BLaER1 treated with 17β-estradiol and CSF1 and Interleukin-3, amounts not matched to agents 10 nM and 100 nM (cell line): ENCODE results near the gene C1orf116.

ENCODE experiments used
- H3K27ac ChIP-seq, 11 experiments: shearing (Covaris generic); formaldehyde crosslinking; 2 replicates each; pipeline ENCODE4 v1.8.1; 2022
- H3K27me3 ChIP-seq, 11 experiments: shearing (Covaris generic); formaldehyde crosslinking; 2 replicates each; pipeline ENCODE4 v1.8.1; 2022
- H3K36me3 ChIP-seq, 11 experiments: shearing (Covaris generic); formaldehyde crosslinking; 2 replicates each; pipeline ENCODE4 v1.8.1; 2022
- H3K4me1 ChIP-seq, 10 experiments: shearing (Covaris generic); formaldehyde crosslinking; 2 replicates each; pipeline ENCODE4 v1.8.1; 2022
- H3K4me2 ChIP-seq, 11 experiments: shearing (Covaris generic); formaldehyde crosslinking; 2 replicates each; pipeline ENCODE4 v1.8.1; 2022
- H3K4me3 ChIP-seq, 10 experiments: shearing (Covaris generic); formaldehyde crosslinking; 2 replicates each; pipeline ENCODE4 v1.8.1; 2022
- H3K9ac ChIP-seq, 11 experiments: shearing (Covaris generic); formaldehyde crosslinking; 2 replicates each; pipeline ENCODE4 v1.8.1; 2022
- H3K9me3 ChIP-seq, 11 experiments: shearing (Covaris generic); formaldehyde crosslinking; replicated peaks in 1 of 11; 2 replicates each; pipeline ENCODE4 v1.8.1; 2022
- H4K20me1 ChIP-seq, 11 experiments: shearing (Covaris generic); formaldehyde crosslinking; 2 replicates each; pipeline ENCODE4 v1.8.1; 2022
- Cebpa-rat ChIP-seq, 11 experiments: shearing (Covaris generic); IDR thresholded peaks; 2 replicates each; pipeline ENCODE4 v1.8.1; 2022

C1orf116 gene

GRCh38 chr1:207007352-207008033, 25.1 kb downstream of the C1orf116 start:
- Histone ChIP-seq H3K4me1 (no peaks in the 10 kb centered on the region), H3K4me3 (no peak overlapping the region), H3K9me3 (peaks cover 0 to 13% (median 5%) of the 10 kb centered on the region in 11 experiments; a peak in 4 of 22 replicates), H4K20me1 (no peaks in the 10 kb centered on the region), H3K9ac (no peak overlapping the region), H3K4me2 (no peak overlapping the region), H3K27ac (no peak overlapping the region), H3K36me3 (no peaks in the 10 kb centered on the region), H3K27me3 (no peaks in the 10 kb centered on the region)
- TF ChIP-seq Cebpa-rat (IDR thresholded peaks at IDR 0.05), result no peak

GRCh38 chr1:207006914-207007313, 25.6 kb downstream of the C1orf116 start:
- H3K9me3 ChIP-seq, result peaks cover 0 to 13% (median 5%) of the 10 kb centered on the region in 11 experiments; a peak in 4 of 22 replicates
- H3K36me3 ChIP-seq, result no peaks in the 10 kb centered on the region
- no peak overlapping the region for H3K27ac ChIP-seq
- H3K9ac ChIP-seq, result no peak overlapping the region
- no peak for TF ChIP-seq Cebpa-rat (IDR thresholded peaks at IDR 0.05)
- H3K4me1 ChIP-seq, result no peaks in the 10 kb centered on the region
- H3K4me3 ChIP-seq, result no peak overlapping the region
- H4K20me1 ChIP-seq, result no peaks in the 10 kb centered on the region
- no peak overlapping the region for H3K4me2 ChIP-seq
- H3K27me3 ChIP-seq, result no peaks in the 10 kb centered on the region

GRCh38 chr1:207006083-207006482, 26.5 kb downstream of the C1orf116 start:
- no peak overlapping the region for H3K4me2 ChIP-seq
- no peak overlapping the region for H3K27ac ChIP-seq
- H3K9ac ChIP-seq, result no peak overlapping the region
- H3K36me3 ChIP-seq, result no peaks in the 10 kb centered on the region
- no peaks in the 10 kb centered on the region for H3K4me1 ChIP-seq
- TF ChIP-seq Cebpa-rat (IDR thresholded peaks at IDR 0.05), result no peak
- no peaks in the 10 kb centered on the region for H3K27me3 ChIP-seq
- peaks cover 0 to 13% (median 5%) of the 10 kb centered on the region in 11 experiments; a peak in 4 of 22 replicates for H3K9me3 ChIP-seq
- H4K20me1 ChIP-seq, result no peaks in the 10 kb centered on the region
- no peak overlapping the region for H3K4me3 ChIP-seq

- TF ChIP-seq Cebpa-rat (IDR thresholded peaks at IDR 0.05), result no peak
- H3K4me1 ChIP-seq, result no peaks in the 10 kb centered on the region
- no peaks in the 10 kb centered on the region for H4K20me1 ChIP-seq
- no peak overlapping the region for H3K9ac ChIP-seq
- H3K9me3 ChIP-seq, result peaks cover 0 to 13% (median 5%) of the 10 kb centered on the region in 11 experiments; a peak in 4 of 22 replicates
- no peak overlapping the region for H3K4me3 ChIP-seq
- no peaks in the 10 kb centered on the region for H3K27me3 ChIP-seq
- no peak overlapping the region for H3K4me2 ChIP-seq
- no peaks in the 10 kb centered on the region for H3K36me3 ChIP-seq
- H3K27ac ChIP-seq, result no peak overlapping the region
Observed at GRCh38 chr1:207004931-207005830, 27.4 kb downstream of the C1orf116 start.

- Histone ChIP-seq H3K36me3 (no peaks in the 10 kb centered on the region), H3K27ac (no peak overlapping the region), H3K9ac (no peak overlapping the region), H3K27me3 (no peaks in the 10 kb centered on the region), H4K20me1 (no peaks in the 10 kb centered on the region), H3K4me1 (no peaks in the 10 kb centered on the region), H3K9me3 (peaks cover 0 to 11% (median 2%) of the 10 kb centered on the region in 11 experiments; a peak in 4 of 22 replicates), H3K4me2 (no peak overlapping the region), H3K4me3 (no peak overlapping the region)
- no peak for TF ChIP-seq Cebpa-rat (IDR thresholded peaks at IDR 0.05)
Observed at GRCh38 chr1:207003210-207003609, 29.3 kb downstream of the C1orf116 start.

- Histone ChIP-seq H3K9ac (no peak overlapping the region), H3K27ac (no peak overlapping the region), H3K9me3 (peaks cover 0 to 6% (median 0%) of the 10 kb centered on the region in 11 experiments; a peak in 3 of 22 replicates), H3K36me3 (no peaks in the 10 kb centered on the region), H3K4me2 (no peak overlapping the region), H3K27me3 (no peaks in the 10 kb centered on the region), H3K4me3 (no peak overlapping the region), H3K4me1 (no peaks in the 10 kb centered on the region), H4K20me1 (no peaks in the 10 kb centered on the region)
- no peak for TF ChIP-seq Cebpa-rat (IDR thresholded peaks at IDR 0.05)
Observed at GRCh38 chr1:207002724-207003146, 29.8 kb downstream of the C1orf116 start.

GRCh38 chr1:207001492-207002245, 30.9 kb downstream of the C1orf116 start:
- no peak overlapping the region for H3K4me2 ChIP-seq
- no peak overlapping the region for H3K9ac ChIP-seq
- no peaks in the 10 kb centered on the region for H3K27me3 ChIP-seq
- TF ChIP-seq Cebpa-rat (IDR thresholded peaks at IDR 0.05), result no peak
- H3K27ac ChIP-seq, result no peak overlapping the region
- no peak overlapping the region for H3K4me3 ChIP-seq
- H3K9me3 ChIP-seq, result no peaks in the 10 kb centered on the region
- H3K4me1 ChIP-seq, result no peaks in the 10 kb centered on the region
- H3K36me3 ChIP-seq, result no peaks in the 10 kb centered on the region
- H4K20me1 ChIP-seq, result no peaks in the 10 kb centered on the region

- Histone ChIP-seq H4K20me1 (no peaks in the 10 kb centered on the region), H3K4me1 (no peaks in the 10 kb centered on the region), H3K9ac (no peak overlapping the region), H3K27me3 (no peaks in the 10 kb centered on the region), H3K36me3 (no peaks in the 10 kb centered on the region), H3K4me3 (no peak overlapping the region), H3K27ac (no peak overlapping the region), H3K4me2 (no peak overlapping the region), H3K9me3 (no peaks in the 10 kb centered on the region)
- no peak for TF ChIP-seq Cebpa-rat (IDR thresholded peaks at IDR 0.05)
Observed at GRCh38 chr1:207000651-207001291, 31.8 kb downstream of the C1orf116 start.

GRCh38 chr1:206998816-206999215, 33.7 kb downstream of the C1orf116 start:
- no peak overlapping the region for H3K4me3 ChIP-seq
- H3K36me3 ChIP-seq, result no peaks in the 10 kb centered on the region
- no peak overlapping the region for H3K27ac ChIP-seq
- H3K4me2 ChIP-seq, result no peak overlapping the region
- no peaks in the 10 kb centered on the region for H3K9me3 ChIP-seq
- H4K20me1 ChIP-seq, result no peaks in the 10 kb centered on the region
- no peaks in the 10 kb centered on the region for H3K27me3 ChIP-seq
- H3K4me1 ChIP-seq, result no peaks in the 10 kb centered on the region
- no peak for TF ChIP-seq Cebpa-rat (IDR thresholded peaks at IDR 0.05)
- no peak overlapping the region for H3K9ac ChIP-seq
